ENCODE data around the gene GPC6. TPM values are rescaled to one million over a fixed set of nuclear protein-coding genes. Genes with fewer than 3 reads are reported as not detected.

GPC6 gene
- total RNA-seq, 1 donor from 2014 or later = 13.8 TPM

- Histone ChIP-seq H3K4me3 (no peak overlapping the region), H3K27me3 (no peaks in the 10 kb centered on the region), H3K27ac (no peak overlapping the region), H3K9me3 (no peaks in the 10 kb centered on the region), H3K4me1 (no peaks in the 10 kb centered on the region), H3K36me3 (no peaks in the 10 kb centered on the region)
- DNase-seq (ENCODE audit: extremely low spot score in 2 of 2) = no peak
- intact Hi-C loops (cut with DNase I) = no loop called here
- TF ChIP-seq CTCF (IDR thresholded peaks at IDR 0.05) = no peak
- TF ChIP-seq POLR2AphosphoS5 (IDR thresholded peaks at IDR 0.05; ENCODE audit: insufficient read depth in 1 of 2, low read depth in 1 of 2) = no peak
- TF ChIP-seq POLR2A (IDR thresholded peaks at IDR 0.05) = no peak
Measured at GRCh38 chr13:93784191-93784590, 557.6 kb downstream of the GPC6 start.

DNA sequence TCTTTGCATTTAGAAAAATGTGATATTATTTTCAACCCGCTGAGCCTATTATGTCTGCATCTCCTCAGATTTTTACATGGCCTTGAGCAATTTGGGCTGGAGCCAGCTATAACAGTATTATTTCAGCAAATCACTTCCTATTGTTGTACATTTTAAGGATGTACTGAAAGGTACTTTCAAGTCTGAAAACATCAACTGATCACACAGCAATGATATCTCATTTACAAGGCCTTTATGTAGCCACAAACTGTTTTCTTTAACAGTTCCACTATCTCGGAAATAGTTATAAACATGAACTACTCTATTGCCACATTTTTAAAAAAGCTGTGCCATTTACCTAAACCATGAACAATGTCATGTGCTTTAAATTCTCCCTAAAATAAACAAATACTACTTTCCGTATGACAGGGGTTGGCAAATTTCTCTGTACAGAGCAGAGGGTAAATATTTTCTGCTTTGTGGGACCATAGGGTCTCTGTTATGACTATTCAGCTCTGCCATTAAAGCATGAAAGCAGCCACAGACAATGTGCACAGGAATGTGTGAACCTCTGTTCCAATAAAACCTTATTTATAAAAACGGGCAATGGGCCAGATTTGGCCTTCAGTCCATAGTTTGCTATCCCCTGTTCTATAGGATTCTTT, 560.4 kb downstream of the GPC6 start:
- TF ChIP-seq CTCF (IDR thresholded peaks at IDR 0.05) = no peak
- TF ChIP-seq POLR2AphosphoS5 (IDR thresholded peaks at IDR 0.05; ENCODE audit: insufficient read depth in 1 of 2, low read depth in 1 of 2) = no peak
- Histone ChIP-seq H3K4me1 (no peaks in the 10 kb centered on the region), H3K27me3 (no peaks in the 10 kb centered on the region), H3K4me3 (no peak overlapping the region), H3K9me3 (no peaks in the 10 kb centered on the region), H3K36me3 (no peaks in the 10 kb centered on the region), H3K27ac (no peak overlapping the region)
- intact Hi-C loops (cut with DNase I) = no loop called here
- DNase-seq (ENCODE audit: extremely low spot score in 2 of 2) = no peak

- TF ChIP-seq POLR2AphosphoS5 (IDR thresholded peaks at IDR 0.05; ENCODE audit: insufficient read depth in 1 of 2, low read depth in 1 of 2) (no peak), POLR2A (IDR thresholded peaks at IDR 0.05) (no peak), CTCF (IDR thresholded peaks at IDR 0.05) (no peak)
- Histone ChIP-seq H3K4me3 (no peak overlapping the region), H3K4me1 (no peaks in the 10 kb centered on the region), H3K36me3 (no peaks in the 10 kb centered on the region), H3K27ac (no peak overlapping the region), H3K9me3 (no peaks in the 10 kb centered on the region), H3K27me3 (no peaks in the 10 kb centered on the region)
- intact Hi-C loops (cut with DNase I) = no loop called here
- DNase-seq (ENCODE audit: extremely low spot score in 2 of 2) = no peak
Measured at GRCh38 chr13:93788456-93788855, 561.8 kb downstream of the GPC6 start.

- intact Hi-C loops (cut with DNase I) = no loop called here
- no peaks in the 10 kb centered on the region for H3K9me3 ChIP-seq
- TF ChIP-seq CTCF (IDR thresholded peaks at IDR 0.05) = no peak
- TF ChIP-seq POLR2AphosphoS5 (IDR thresholded peaks at IDR 0.05; ENCODE audit: insufficient read depth in 1 of 2, low read depth in 1 of 2) = no peak
- TF ChIP-seq POLR2A (IDR thresholded peaks at IDR 0.05) = no peak
- no peak overlapping the region for H3K4me3 ChIP-seq
- H3K27me3 ChIP-seq = no peaks in the 10 kb centered on the region
- no peaks in the 10 kb centered on the region for H3K36me3 ChIP-seq
- no peaks in the 10 kb centered on the region for H3K4me1 ChIP-seq
- no peak overlapping the region for H3K27ac ChIP-seq
- no peak for DNase-seq (ENCODE audit: extremely low spot score in 2 of 2)
Measured at GRCh38 chr13:93789058-93789457, 562.5 kb downstream of the GPC6 start.

GRCh38 chr13:93794197-93794885, 567.7 kb downstream of the GPC6 start:
- Histone ChIP-seq H3K4me1 (no peaks in the 10 kb centered on the region), H3K9me3 (no peaks in the 10 kb centered on the region), H3K27ac (no peak overlapping the region), H3K27me3 (no peaks in the 10 kb centered on the region), H3K4me3 (no peak overlapping the region), H3K36me3 (no peaks in the 10 kb centered on the region)
- no peak for DNase-seq (ENCODE audit: extremely low spot score in 2 of 2)
- TF ChIP-seq CTCF (IDR thresholded peaks at IDR 0.05) = no peak
- TF ChIP-seq POLR2A (IDR thresholded peaks at IDR 0.05) = no peak
- no peak for TF ChIP-seq POLR2AphosphoS5 (IDR thresholded peaks at IDR 0.05; ENCODE audit: insufficient read depth in 1 of 2, low read depth in 1 of 2)
- intact Hi-C loops (cut with DNase I) = no loop called here

Measured in vagina (tissue), 2 donors.